Stimulated activated CD4-positive, alpha-beta T cell treated with anti-CD3 and anti-CD28 coated beads, TNF-alpha, amount 100 ng/mL, for 1 hour (primary cell): ENCODE measurements around the gene FMNL2.

Experiments used
- DNase-seq, 3 donors: peaks; one replicate each; pipeline ENCODE4 v3.0.0-alpha.2; 2020; ENCODE audit warnings: low read depth in 3 of 3, low spot score in 1 of 3

Gene FMNL2

GRCh38 chr2:152637251-152637650 lies 302.3 kb downstream of the FMNL2 start:
- no peak for DNase-seq

- no peak for DNase-seq
Measured at GRCh38 chr2:152638056-152638455, 303.1 kb downstream of the FMNL2 start.

- DNase-seq, result no peak
Measured at GRCh38 chr2:152638590-152638989, 303.6 kb downstream of the FMNL2 start.

GRCh38 chr2:152644189-152644873 lies 309.4 kb downstream of the FMNL2 start:
- DNase-seq, result no peak

GRCh38 chr2:152646264-152646663 lies 311.3 kb downstream of the FMNL2 start:
- no peak for DNase-seq

- DNase-seq, result no peak
Measured at GRCh38 chr2:152646775-152647174, 311.8 kb downstream of the FMNL2 start.

DNA sequence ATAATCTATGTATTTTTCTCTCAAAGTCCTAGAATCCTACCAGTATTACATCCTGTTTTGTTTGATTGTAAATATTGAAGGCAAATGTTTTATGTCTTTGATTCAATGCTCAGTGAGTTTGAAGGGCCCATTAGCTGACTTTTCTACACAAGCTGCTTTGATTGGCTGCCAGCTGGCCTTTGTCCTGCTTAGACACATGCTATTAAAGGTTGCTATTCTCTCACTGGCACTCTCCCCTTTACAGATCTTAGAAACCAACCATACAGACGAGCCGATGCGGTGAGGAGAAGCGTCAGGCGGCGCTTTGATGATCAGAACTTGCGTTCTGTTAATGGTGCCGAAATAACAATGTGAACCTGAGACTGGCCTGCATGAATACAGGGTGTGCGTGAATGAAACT lies 312.6 kb downstream of the FMNL2 start:
- no peak for DNase-seq

DNA sequence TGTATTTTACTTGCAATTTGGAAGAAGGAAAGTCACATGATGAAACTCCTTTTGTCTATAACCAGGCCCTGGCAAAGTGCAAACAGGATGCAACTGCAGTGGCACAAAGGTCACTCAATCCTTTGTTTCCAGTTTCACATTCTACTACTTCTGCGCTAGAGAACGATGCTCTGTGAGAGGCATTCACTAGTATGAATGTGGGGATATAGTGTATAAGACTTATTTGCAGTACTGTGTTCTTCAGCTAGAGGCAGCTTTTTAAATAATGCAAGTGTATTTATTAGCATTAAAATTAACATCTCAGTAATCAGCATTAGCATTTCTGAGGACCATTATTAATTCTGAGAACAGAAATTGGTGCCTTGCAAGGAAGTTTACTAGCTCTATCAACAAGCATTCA lies 313.4 kb downstream of the FMNL2 start:
- DNase-seq, result no peak

GRCh38 chr2:152649997-152650396 lies 315.0 kb downstream of the FMNL2 start:
- DNase-seq, result no peak

DNA sequence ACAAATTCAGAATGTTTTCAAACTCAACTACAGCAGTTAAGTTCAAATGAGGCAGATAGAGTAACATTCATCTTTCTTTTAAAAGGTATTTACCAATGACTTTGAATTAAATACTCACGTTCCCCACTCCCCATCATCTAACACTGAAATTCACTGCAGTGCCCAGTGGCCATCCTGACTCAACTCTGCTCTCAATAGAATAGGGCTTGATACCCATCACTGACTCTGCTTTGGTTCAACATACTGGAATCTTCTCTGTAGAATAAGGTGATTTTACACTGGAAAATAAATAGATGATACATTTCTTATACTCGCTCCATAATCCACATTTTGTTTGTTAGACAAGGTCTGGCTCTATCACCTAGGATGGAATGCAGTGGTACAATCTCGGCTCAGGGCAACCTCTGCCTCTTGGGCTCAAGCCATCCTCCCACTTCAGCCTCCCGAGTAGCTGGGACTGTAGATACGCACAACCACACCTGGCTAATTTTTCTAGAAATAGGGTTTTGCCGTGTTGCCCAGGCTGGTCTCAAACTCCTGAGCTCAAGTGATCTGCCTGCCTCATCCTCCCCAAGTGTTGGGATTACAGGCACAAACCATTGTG lies 315.9 kb downstream of the FMNL2 start:
- DNase-seq, result no peak

DNA sequence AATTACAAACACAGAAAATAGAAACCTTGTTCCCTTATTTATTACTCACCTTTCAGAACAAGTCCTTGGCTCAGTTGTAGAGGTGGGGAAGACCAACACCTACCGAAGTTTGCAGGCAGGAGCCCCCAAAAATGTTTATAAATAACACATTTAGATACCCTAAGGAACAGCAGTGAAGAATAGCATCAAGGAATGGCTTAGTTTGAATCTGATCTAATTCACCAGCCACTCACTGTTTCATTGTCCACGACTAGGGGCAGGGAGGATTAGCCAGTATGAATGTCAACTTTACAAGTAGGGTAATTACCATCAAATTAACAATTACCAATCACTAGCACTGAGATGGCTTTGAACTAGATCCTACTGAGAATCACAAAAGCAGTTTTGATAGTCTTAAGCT lies 316.9 kb downstream of the FMNL2 start:
- DNase-seq, result no peak

- no peak for DNase-seq
Measured at GRCh38 chr2:152655880-152656279, 320.9 kb downstream of the FMNL2 start.

GRCh38 chr2:152657043-152657442 lies 322.1 kb downstream of the FMNL2 start:
- DNase-seq, result no peak

- no peak for DNase-seq
Measured at GRCh38 chr2:152658221-152658620, 323.2 kb downstream of the FMNL2 start.

GRCh38 chr2:152661076-152661475 lies 326.1 kb downstream of the FMNL2 start:
- no peak for DNase-seq

DNA sequence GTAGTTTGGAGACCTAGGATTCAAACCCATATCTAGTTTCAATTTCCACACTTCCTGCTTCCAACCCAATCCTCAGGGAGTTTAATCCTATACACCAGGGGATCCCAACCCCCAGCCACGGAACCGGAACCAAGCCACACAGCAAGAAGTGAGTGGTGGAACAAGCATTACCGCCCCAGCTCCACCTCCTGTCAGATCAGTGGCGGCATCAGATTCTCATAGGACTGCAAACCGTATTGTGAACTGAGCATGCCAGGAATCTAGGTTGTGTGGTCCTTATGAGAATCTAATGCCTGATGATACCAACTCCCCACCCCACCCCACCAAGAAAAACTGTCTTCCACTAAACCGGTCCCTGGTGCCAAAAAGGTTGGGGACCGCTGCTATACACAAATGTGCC lies 329.8 kb downstream of the FMNL2 start:
- no peak for DNase-seq

DNA sequence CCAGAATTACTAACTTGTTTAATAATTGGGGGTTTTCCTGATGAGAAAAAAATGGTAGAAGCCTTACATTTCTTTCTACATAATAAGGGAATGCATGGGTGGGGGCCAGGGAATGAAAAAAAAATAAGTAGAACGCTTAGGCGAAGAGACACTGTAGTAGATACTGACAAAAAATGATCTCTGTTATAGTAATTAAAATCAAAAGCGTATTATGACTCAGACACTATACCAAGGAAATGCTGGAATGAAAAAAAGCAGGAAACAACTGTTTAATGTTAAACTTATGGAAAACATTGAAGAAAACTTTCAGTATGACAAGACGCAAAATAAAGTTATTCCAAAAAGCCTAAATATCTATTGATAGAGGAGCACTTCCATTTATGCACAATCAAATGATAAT lies 339.4 kb downstream of the FMNL2 start:
- no peak for DNase-seq

- DNase-seq, result no peak
Measured at GRCh38 chr2:152676461-152676860, 341.5 kb downstream of the FMNL2 start.

DNA sequence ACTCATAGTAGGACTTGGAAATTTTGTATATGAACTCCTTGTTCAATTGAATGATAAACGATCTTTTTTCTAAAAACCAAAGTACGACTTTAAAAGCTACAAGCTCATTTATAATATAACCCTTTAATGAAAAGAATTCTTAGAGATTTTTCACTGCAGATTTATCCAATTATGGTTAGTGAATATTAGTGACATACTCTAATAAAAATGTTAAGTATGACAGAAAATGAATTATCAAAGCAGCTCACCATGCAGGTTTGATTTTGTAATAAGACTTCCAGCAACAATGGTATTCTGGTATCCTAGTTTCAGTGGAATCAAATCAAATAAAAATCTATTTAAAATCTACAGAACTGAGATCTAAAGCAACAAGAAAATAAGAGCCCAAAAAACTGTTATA lies 343.8 kb downstream of the FMNL2 start:
- no peak for DNase-seq

DNA sequence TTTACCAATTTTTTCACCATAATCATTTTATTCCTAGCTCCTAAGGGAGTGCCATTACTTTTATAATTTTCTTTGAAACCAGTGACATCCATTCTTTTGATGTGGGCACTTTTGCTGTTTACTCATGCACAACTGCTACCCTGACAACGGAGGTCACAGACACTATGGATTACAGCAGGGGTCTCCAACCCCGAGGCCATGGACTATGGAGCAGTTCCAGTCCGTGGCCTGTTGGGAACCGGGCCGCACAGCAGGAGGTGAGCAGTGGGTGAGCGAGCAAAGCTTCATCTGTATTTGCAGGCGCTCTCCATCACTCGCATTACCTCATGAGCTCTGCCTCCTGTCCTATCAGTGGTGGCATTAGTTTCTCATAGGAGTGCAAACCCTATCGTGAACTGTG lies 347.7 kb downstream of the FMNL2 start:
- no peak for DNase-seq

GRCh38 chr2:152683400-152683799 lies 348.4 kb downstream of the FMNL2 start:
- DNase-seq, result no peak

DNA sequence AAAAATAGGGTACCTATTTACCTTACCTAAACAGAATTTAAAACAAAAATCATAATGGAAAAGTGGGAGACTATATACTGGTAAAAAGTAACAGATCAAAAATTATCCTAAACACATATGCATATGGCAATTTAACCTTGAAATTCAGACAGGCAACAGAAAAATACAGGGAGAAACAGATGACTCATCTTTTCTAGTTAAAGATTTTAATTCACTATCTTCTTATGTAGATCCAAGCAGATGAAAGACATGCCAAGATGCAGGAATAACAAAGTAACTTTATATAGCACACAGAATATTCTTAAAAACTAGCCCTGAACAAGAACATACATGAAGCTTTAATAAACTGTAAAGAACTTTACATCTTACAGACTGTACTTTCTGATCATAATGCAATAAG lies 351.3 kb downstream of the FMNL2 start:
- no peak for DNase-seq

DNA sequence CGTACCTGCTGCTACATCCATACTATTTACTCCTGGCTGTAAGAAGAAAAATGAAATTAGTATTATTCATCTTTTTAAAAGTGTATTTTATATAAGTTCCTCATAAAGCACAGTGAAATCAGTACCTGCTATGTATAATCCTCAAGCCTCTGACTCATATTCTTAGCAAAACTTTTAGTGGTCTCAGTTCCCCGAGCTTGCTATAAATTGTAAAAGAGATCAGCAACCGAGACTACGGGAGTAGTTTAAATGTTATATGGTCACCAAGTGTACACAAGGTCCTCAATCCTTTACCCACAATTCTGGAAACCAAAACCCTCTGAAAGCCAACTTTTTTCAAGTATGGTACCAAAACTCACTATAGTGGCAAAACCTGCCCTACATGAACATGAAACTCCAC lies 358.1 kb downstream of the FMNL2 start:
- no peak for DNase-seq
